CD14-positive monocyte (primary cell): ENCODE data around the gene SPACDR. TPM values are rescaled to one million over a fixed set of nuclear protein-coding genes. Genes with fewer than 3 reads are reported as not detected.

Experiments used
- DNase-seq, 3 donors: peaks; one replicate each; pipeline ENCODE4 v3.0.0-alpha.2; 2011 to 2022
- H2AFZ ChIP-seq: 2 replicates; pipeline ENCODE4 v1.6.0; 2012; ENCODE audit warnings: mild to moderate bottlenecking, low read depth, low read length, inconsistent platforms; ENCODE audit not compliant: insufficient read depth, poor library complexity, severe bottlenecking
- H3K27ac ChIP-seq, 2 donors: 1 replicate in 1 of 2; 2 replicates in 1 of 2; pipeline ENCODE4 v1.5.1; 2012 to 2013; ENCODE audit warnings: low read length in 2 of 2, control low read depth in 1 of 2, inconsistent platforms in 1 of 2, low read depth in 1 of 2, mild to moderate bottlenecking in 1 of 2
- H3K27me3 ChIP-seq, 2 donors: one replicate each; pipeline versions ENCODE4 v1.6.0 to v1.6.1; 2011 to 2013; ENCODE audit warnings: low read length in 2 of 2; ENCODE audit not compliant: control insufficient read depth in 2 of 2, insufficient read depth in 2 of 2
- H3K36me3 ChIP-seq, 2 donors: replicated peaks in 1 of 2; 1 replicate in 1 of 2; 2 replicates in 1 of 2; pipeline versions ENCODE4 v1.5.1 to v1.6.1; 2012 to 2013; ENCODE audit warnings: low read length in 2 of 2, control low read depth in 1 of 2, inconsistent platforms in 1 of 2, mild to moderate bottlenecking in 1 of 2; ENCODE audit not compliant: insufficient read depth in 2 of 2, control insufficient read depth in 1 of 2
- H3K4me1 ChIP-seq, 2 donors: 1 replicate in 1 of 2; 2 replicates in 1 of 2; pipeline versions ENCODE4 v1.5.1 to v1.6.1; 2012 to 2013; ENCODE audit warnings: low read length in 2 of 2, control low read depth in 1 of 2, inconsistent platforms in 1 of 2, mild to moderate bottlenecking in 1 of 2, moderate library complexity in 1 of 2; ENCODE audit not compliant: insufficient read depth in 2 of 2, control insufficient read depth in 1 of 2
- H3K4me2 ChIP-seq: replicated peaks from 2 replicates; pipeline ENCODE3; 2012; ENCODE audit warnings: low read length, moderate library complexity, mild to moderate bottlenecking; ENCODE audit not compliant: poor library complexity, severe bottlenecking; ENCODE audit errors: extremely low read depth
- H3K4me3 ChIP-seq, 3 experiments: fragments of 200-600 bp in 1 of 3; sonication (generic) in 1 of 3; replicated peaks in 1 of 3; 1 replicate in 2 of 3; 2 replicates in 1 of 3; pipeline ENCODE4 v1.5.1; 2011 to 2013; ENCODE audit warnings: low read length in 3 of 3, mild to moderate bottlenecking in 3 of 3, control low read depth in 2 of 3, low read depth in 2 of 3, inconsistent platforms in 1 of 3, moderate library complexity in 1 of 3
- H3K79me2 ChIP-seq: 2 replicates; pipeline ENCODE4 v1.6.0; 2012; ENCODE audit warnings: mild to moderate bottlenecking, control low read depth, inconsistent platforms, low read length, moderate library complexity; ENCODE audit not compliant: insufficient read depth
- H3K9ac ChIP-seq: 2 replicates; pipeline ENCODE4 v1.6.0; 2017; ENCODE audit warnings: low read length, mild to moderate bottlenecking; ENCODE audit not compliant: insufficient read depth, poor library complexity, severe bottlenecking
- H3K9me3 ChIP-seq, 2 donors: replicated peaks in 1 of 2; 1 replicate in 1 of 2; 2 replicates in 1 of 2; pipeline versions ENCODE4 v1.5.1 to v1.6.1; 2012 to 2013; ENCODE audit warnings: low read length in 2 of 2, control low read depth in 1 of 2; ENCODE audit not compliant: control insufficient read depth in 1 of 2, insufficient read depth in 1 of 2
- H4K20me1 ChIP-seq: 2 replicates; pipeline ENCODE4 v1.6.0; 2012; ENCODE audit warnings: mild to moderate bottlenecking, low read length, control low read depth, moderate library complexity; ENCODE audit not compliant: insufficient read depth
- H3K27ac Mint-ChIP-seq, 7 donors: one replicate each; pipeline ENCODE4 v1.8.0; 2020; ENCODE audit warnings: mild to moderate bottlenecking in 7 of 7, mixed read lengths in 7 of 7, moderate library complexity in 6 of 7, inconsistent platforms in 2 of 7
- H3K27me3 Mint-ChIP-seq, 3 donors: one replicate each; pipeline ENCODE4 v1.8.0; 2021 to 2022; ENCODE audit warnings: low read depth in 3 of 3, mild to moderate bottlenecking in 3 of 3, mixed read lengths in 3 of 3, moderate library complexity in 3 of 3, inconsistent platforms in 1 of 3
- H3K36me3 Mint-ChIP-seq, 2 donors: one replicate each; pipeline ENCODE4 v1.8.0; 2020; ENCODE audit warnings: mixed read lengths in 2 of 2, inconsistent platforms in 1 of 2, mild to moderate bottlenecking in 1 of 2
- H3K4me1 Mint-ChIP-seq: one replicate; pipeline ENCODE4 v1.8.0; 2020; ENCODE audit warnings: mild to moderate bottlenecking, mixed read lengths
- H3K4me3 Mint-ChIP-seq, 2 donors: one replicate each; pipeline ENCODE4 v1.8.0; 2020; ENCODE audit warnings: mild to moderate bottlenecking in 2 of 2, mixed read lengths in 2 of 2, moderate library complexity in 1 of 2
- H3K9me3 Mint-ChIP-seq, 7 donors: one replicate each; pipeline ENCODE4 v1.8.0; 2020 to 2022; ENCODE audit warnings: mixed read lengths in 7 of 7, mild to moderate bottlenecking in 6 of 7, moderate library complexity in 6 of 7, inconsistent platforms in 2 of 7
- WGBS: methylation state at CpG from one replicate; pipeline ENCODE4 v1.1.5; 2013; ENCODE audit warnings: missing lambda C conversion rate; ENCODE audit not compliant: insufficient coverage; 5-methylcytosine and 5-hydroxymethylcytosine counted together
- intact Hi-C, 2 donors: fragments of 100-400 bp; cut with micrococcal nuclease; formaldehyde crosslinking; loops; one replicate each; pipeline versions ENCODE4 v1.15.0 to v1.15.1; 2023
- polyA plus RNA-seq, 3 donors: library from polyadenylated mRNA; depleted of rRNA in 1 of 3; unstranded in 2 of 3; stranded (reverse) in 1 of 3; fragments of 300-500 nt in 2 of 3; fragments of >200 nt in 1 of 3; fragmentation: Illumina TruSeq in 2 of 3; gene quantifications; 1 replicate in 2 of 3; 2 replicates in 1 of 3; pipeline ENCODE4 v1.2.3, GENCODE V29; 2012 to 2021
- TF ChIP-seq, protein P1 (sequence below): fragments of 200-600 bp; IDR thresholded peaks from one replicate; pipeline ENCODE4 v1.8.0; 2022; ENCODE audit warnings: antibody characterized with exemption, mild to moderate bottlenecking

SPACDR gene
- polyA plus RNA-seq, 3 donors, result 0.40 to 2.5 TPM; not detected in 1

DNA sequence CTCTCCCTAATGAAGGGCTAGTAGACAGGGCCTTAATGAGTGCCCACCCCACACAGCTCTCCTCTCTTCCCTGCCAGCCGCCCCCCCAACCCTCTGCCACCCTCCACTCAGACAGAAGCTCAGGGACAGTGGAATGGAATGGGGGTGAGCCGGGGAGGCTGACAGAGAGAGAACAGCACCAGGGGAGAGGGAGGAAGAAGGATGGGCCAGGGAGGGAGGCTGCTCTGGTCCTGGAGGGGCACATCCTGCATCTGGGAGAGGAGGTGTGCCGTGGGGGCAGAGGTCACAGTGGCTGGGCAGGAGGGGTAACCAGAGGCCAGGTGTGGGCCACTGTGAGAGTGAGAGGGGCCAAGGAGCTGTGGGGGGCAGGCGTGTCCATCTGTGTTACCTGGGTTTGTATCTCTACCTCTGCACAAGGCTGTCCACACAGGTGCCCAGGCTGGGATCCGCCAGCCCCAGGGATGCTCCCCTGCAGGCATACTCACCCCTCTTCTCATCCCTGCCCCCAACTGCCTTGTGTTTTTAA is 22.1 kb upstream of the SPACDR start:
- no peak overlapping the region for H3K4me2 ChIP-seq
- Mint-ChIP-seq H3K4me3 (peak overlapping the region in 1 of 2 donors; percentile 2), H3K36me3 (peaks cover 0 to 3% of the 10 kb centered on the region in 2 donors)

DNA sequence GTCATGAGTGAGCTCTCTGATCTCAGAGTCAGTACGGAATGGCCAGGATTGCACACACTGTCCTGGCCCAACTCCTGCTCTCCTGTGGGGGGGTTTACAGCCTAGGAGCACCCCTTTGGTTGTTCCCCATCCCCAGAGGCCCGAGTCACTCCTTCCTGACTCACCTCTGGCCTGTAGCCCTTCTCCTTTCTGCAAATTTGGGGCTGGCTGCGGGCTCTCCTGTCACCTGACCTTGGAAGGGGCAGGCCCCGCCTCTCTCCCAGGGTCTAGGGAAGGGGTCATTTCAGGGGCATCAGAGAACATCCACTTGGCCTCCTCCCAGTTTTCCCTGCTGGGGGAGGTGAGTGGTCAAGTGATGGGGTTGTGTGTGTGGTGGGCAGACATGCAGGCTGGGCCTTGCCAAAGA is 21.4 kb upstream of the SPACDR start:
- Histone ChIP-seq H3K9ac (no peak overlapping the region), H3K27me3 (peaks cover 0 to 6% of the 10 kb centered on the region in 2 donors), H3K27ac (no peak overlapping the region), H3K36me3 (no peaks in the 10 kb centered on the region), H3K4me3 (no peak overlapping the region), H3K4me1 (peaks cover 7 to 18% of the 10 kb centered on the region in 2 donors), H3K9me3 (no peaks in the 10 kb centered on the region), H3K4me2 (no peak overlapping the region), H4K20me1 (peaks cover 4% of the 10 kb centered on the region), H2AFZ (no peak overlapping the region), H3K79me2 (no peaks in the 10 kb centered on the region)
- intact Hi-C loops, result no loop called here
- H3K4me3 Mint-ChIP-seq, result no peak overlapping the region
- no peak overlapping the region for H3K27ac Mint-ChIP-seq
- peaks cover 7% of the 10 kb centered on the region for H3K4me1 Mint-ChIP-seq
- TF ChIP-seq, protein P1, sequence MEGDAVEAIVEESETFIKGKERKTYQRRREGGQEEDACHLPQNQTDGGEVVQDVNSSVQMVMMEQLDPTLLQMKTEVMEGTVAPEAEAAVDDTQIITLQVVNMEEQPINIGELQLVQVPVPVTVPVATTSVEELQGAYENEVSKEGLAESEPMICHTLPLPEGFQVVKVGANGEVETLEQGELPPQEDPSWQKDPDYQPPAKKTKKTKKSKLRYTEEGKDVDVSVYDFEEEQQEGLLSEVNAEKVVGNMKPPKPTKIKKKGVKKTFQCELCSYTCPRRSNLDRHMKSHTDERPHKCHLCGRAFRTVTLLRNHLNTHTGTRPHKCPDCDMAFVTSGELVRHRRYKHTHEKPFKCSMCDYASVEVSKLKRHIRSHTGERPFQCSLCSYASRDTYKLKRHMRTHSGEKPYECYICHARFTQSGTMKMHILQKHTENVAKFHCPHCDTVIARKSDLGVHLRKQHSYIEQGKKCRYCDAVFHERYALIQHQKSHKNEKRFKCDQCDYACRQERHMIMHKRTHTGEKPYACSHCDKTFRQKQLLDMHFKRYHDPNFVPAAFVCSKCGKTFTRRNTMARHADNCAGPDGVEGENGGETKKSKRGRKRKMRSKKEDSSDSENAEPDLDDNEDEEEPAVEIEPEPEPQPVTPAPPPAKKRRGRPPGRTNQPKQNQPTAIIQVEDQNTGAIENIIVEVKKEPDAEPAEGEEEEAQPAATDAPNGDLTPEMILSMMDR, result no peak
- WGBS, result no CpG with 5 or more reads among the region's 4 CpGs
- peaks cover 0 to 3% of the 10 kb centered on the region in 2 donors for H3K36me3 Mint-ChIP-seq
- H3K9me3 Mint-ChIP-seq, result peaks cover 0 to 3% (median 0%) of the 10 kb centered on the region in 7 donors
- peak in 1 of 3 donors; percentile 76 for DNase-seq
- peaks cover 10 to 22% (median 19%) of the 10 kb centered on the region in 3 donors for H3K27me3 Mint-ChIP-seq

More for the DNA sequence above, 22.1 kb upstream of the SPACDR start:
- peaks cover 4% of the 10 kb centered on the region for H4K20me1 ChIP-seq
- H3K4me3 ChIP-seq, result no peak overlapping the region
- H3K9me3 Mint-ChIP-seq, result peaks cover 0 to 3% (median 0%) of the 10 kb centered on the region in 7 donors
- H3K9me3 ChIP-seq, result no peaks in the 10 kb centered on the region
- TF ChIP-seq, protein P1, result no peak
- no peak overlapping the region for H3K27ac ChIP-seq
- H3K27ac Mint-ChIP-seq, result peak overlapping the region in 1 of 7 donors; percentile 16
- no peaks in the 10 kb centered on the region for H3K36me3 ChIP-seq
- peaks cover 0 to 11% of the 10 kb centered on the region in 2 donors for H3K27me3 ChIP-seq
- H3K4me1 ChIP-seq, result peaks cover 7 to 18% of the 10 kb centered on the region in 2 donors
- intact Hi-C loops, result no loop called here
- no peak for DNase-seq
- H3K4me1 Mint-ChIP-seq, result peaks cover 7% of the 10 kb centered on the region
- H3K27me3 Mint-ChIP-seq, result peaks cover 10 to 25% (median 18%) of the 10 kb centered on the region in 3 donors
- 100% methylated on average over 3 of the region's 5 CpGs for WGBS
- no peak overlapping the region for H2AFZ ChIP-seq
- no peaks in the 10 kb centered on the region for H3K79me2 ChIP-seq
- H3K9ac ChIP-seq, result no peak overlapping the region
